Adipose tissue (tissue), 3 donors: ENCODE data around the gene TYW1. TPM values are rescaled to one million over a fixed set of nuclear protein-coding genes. Genes with fewer than 3 reads are reported as not detected.
"Not testable (repeated sequence)": the region's sequence is repeated elsewhere in the genome, so short reads cannot be mapped to it uniquely, and the experiment has no call there.

Experiments used
- H3K27ac ChIP-seq: one replicate; pipeline ENCODE4 v1.5.1; 2013; ENCODE audit warnings: low read depth, low read length
- WGBS, 3 donors: extraction: QIAGEN DNeasy Blood & Tissue Kit; methylation state at CpG; one replicate each; pipeline ENCODE4 v1.1.7; 2013; 5-methylcytosine and 5-hydroxymethylcytosine counted together
- polyA plus RNA-seq, 3 donors: library from polyadenylated mRNA; stranded (reverse); fragments of 200-250 nt; gene quantifications; one replicate each; pipeline ENCODE4 v1.2.3, GENCODE V29; 2013
- donor health status: healthy with polysubstance abuse.
- donor health status: Bipolar disorder and iron deficiency.
- donor health status: healthy.

Gene TYW1
- polyA plus RNA-seq, 3 donors, result 6.4 to 10.5 (median 9.6) TPM

- H3K27ac ChIP-seq, result not testable (repeated sequence)
- 49 to 78% (median 65%) methylated on average over 5 of the region's 5 CpGs for WGBS, 3 donors
Observed at GRCh38 chr7:67163285-67163684, 166.7 kb downstream of the TYW1 start.

- not testable (repeated sequence) for H3K27ac ChIP-seq
- 87 to 89% (median 87%) methylated on average over 3 of the region's 3 CpGs for WGBS, 3 donors
Observed at GRCh38 chr7:67171151-67171550, 174.5 kb downstream of the TYW1 start.

- H3K27ac ChIP-seq, result not testable (repeated sequence)
- 28 to 61% (median 43%) methylated on average over 6 of the region's 6 CpGs for WGBS, 3 donors
Observed at GRCh38 chr7:67176730-67177129, 180.1 kb downstream of the TYW1 start.

- 64 to 84% (median 82%) methylated on average over 4 to 5 of the region's 5 CpGs for WGBS, 3 donors
- not testable (repeated sequence) for H3K27ac ChIP-seq
Observed at GRCh38 chr7:67178915-67179688, 182.5 kb downstream of the TYW1 start.

GRCh38 chr7:67182956-67183750 lies 186.5 kb downstream of the TYW1 start:
- WGBS, 3 donors, result 88 to 95% (median 95%) methylated on average over 14 to 15 of the region's 17 CpGs
- H3K27ac ChIP-seq, result not testable (repeated sequence)

DNA sequence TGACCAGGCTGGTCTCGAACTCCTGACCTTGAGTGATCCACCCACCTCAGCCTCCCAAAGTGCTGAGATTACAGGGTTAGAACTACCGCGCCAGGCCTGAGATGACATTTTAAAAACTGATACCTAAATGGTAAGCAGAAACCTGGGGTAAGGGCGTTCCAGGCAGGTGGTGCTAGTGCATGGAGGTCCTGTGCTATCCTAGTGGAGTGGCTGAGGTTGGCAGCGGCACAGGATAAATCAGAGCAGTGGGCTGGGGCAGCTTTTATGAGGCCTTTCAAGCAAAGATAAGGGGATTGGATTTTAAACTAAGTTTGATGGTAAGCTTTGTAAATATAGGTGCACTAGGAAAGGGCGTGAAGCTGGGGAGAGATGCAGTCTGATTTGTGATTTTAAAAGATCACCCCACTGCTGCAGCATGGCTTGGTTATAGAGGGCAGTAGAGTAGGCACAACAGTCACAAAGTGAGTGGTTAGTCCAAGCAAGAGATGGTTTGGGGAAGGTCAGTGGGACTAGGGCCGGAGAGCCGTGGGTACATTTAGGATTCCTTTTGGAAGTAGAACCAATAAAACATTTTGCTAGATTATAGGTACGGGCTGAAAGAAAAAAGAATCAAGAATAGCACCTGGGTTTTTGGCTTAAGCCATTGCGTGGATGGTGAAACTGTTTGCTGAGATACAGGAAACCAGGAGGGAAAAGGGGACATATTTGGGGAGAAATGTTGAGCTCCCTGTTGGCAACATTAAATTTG lies 188.5 kb downstream of the TYW1 start:
- 86 to 96% (median 91%) methylated on average over 9 of the region's 10 CpGs for WGBS, 3 donors
- H3K27ac ChIP-seq, result not testable (repeated sequence)

DNA sequence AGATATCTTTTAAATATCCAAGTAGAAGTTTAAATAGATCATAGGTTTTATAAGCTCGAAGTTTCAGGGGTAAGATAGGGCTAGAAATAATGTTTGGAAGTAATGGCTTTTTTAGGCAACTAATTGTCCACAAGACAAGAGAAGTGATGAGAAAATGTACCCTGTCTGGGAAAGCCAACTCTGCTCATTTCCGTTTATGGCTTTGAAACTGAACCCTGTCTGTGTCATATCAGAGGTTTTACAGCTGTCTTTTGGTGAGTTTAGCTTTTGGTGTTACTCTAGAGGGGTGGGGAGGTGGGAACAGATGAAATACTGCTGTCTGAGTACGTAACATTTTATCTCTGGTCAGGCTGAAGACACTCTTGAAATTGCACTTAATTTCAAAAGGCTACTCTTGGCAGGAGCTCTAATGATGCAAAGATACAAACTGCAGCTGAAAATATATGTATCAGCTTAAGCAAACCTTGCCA lies 189.1 kb downstream of the TYW1 start:
- 44 to 79% (median 57%) methylated on average over 2 of the region's 3 CpGs for WGBS, 3 donors
- not testable (repeated sequence) for H3K27ac ChIP-seq

DNA sequence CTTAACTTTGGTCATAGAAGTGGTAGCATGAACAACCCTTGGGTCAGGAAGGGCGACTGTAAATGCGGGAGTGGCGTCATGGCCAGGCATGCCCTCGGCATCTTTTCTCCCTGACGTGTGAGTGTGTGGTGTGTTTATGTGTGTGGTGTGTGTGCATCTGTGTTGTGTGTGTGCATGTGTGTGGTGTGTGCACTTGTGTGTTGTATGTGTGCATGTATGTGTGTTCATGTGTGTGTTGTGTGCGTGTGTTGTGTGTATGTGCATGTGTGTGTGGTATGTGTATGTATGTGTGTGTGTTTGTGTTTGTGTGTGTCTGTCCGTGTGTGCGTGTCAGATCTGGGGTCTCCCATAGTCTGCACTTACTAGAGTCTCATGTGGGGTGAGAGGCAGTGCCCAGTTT lies 192.5 kb downstream of the TYW1 start:
- WGBS, 3 donors, result 90 to 97% (median 93%) methylated on average over 7 to 8 of the region's 8 CpGs

GRCh38 chr7:67189801-67190465 lies 193.3 kb downstream of the TYW1 start:
- not testable (repeated sequence) for H3K27ac ChIP-seq
- WGBS, 3 donors, result 44 to 78% (median 77%) methylated on average over 4 of the region's 4 CpGs

More for the DNA sequence above, 192.5 kb downstream of the TYW1 start:
- H3K27ac ChIP-seq, result not testable (repeated sequence)

GRCh38 chr7:67191002-67191720 lies 194.5 kb downstream of the TYW1 start:
- 95 to 99% (median 97%) methylated on average over 4 of the region's 5 CpGs for WGBS, 3 donors
- H3K27ac ChIP-seq, result not testable (repeated sequence)

GRCh38 chr7:67192123-67192702 lies 195.6 kb downstream of the TYW1 start:
- WGBS, 3 donors, result 83 to 87% (median 87%) methylated on average over 5 of the region's 5 CpGs
- H3K27ac ChIP-seq, result not testable (repeated sequence)

DNA sequence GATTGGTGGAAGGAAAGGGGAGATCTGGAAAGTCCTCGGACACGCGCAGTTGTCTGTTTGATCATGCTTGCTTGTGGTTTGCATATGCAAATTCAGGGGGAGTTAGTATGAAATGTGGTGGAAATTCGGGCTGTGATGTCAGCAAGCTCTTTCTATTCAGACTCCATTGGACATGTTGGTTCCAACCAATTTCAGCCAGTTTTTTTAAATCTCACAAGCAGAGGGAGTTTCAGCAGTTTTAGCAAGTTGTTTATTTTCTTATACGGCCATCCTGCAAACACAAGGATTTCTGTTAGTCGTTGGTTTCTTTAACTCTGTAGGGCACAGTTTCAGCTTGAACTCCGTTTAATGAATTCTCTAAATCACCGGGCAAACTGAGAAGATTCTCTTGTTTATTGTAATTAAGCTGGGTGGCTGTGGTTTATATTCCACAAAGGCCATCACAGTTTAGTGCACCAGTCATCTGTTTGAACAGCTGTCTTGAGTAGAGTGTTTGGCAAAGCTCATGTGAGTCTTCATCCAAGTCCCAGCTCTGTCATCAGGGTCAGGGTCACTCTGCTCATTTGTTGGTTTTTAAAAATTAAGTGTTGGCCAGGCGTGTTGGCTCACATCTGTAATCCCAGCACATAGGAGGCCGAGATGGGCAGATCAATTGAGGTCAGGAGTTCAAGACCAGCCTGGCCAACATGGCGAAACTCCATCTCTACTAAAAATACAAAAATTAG lies 196.4 kb downstream of the TYW1 start:
- 49 to 72% (median 64%) methylated on average over 11 of the region's 11 CpGs for WGBS, 3 donors
- not testable (repeated sequence) for H3K27ac ChIP-seq

DNA sequence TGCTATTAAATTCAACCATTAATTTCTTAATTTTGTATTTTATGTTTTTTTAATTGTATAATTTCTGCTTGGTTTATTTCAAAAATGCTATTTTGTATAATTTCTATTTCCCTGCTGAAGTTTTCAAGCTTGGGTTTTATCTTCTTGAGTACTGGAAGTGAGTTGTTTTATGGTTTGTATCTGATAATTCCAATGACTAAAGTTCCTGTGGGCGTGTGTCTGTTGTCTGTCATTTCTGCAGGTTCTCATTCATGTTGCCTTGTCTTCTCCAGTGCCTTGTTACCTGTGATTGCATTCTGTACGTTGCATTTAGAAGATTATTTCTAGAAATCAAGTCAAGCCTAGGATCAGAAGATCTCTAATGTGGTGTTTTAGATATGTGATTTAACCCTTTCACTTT lies 199.5 kb downstream of the TYW1 start:
- WGBS, 3 donors, result 94 to 98% (median 97%) methylated on average over 2 of the region's 2 CpGs
- H3K27ac ChIP-seq, result not testable (repeated sequence)

DNA sequence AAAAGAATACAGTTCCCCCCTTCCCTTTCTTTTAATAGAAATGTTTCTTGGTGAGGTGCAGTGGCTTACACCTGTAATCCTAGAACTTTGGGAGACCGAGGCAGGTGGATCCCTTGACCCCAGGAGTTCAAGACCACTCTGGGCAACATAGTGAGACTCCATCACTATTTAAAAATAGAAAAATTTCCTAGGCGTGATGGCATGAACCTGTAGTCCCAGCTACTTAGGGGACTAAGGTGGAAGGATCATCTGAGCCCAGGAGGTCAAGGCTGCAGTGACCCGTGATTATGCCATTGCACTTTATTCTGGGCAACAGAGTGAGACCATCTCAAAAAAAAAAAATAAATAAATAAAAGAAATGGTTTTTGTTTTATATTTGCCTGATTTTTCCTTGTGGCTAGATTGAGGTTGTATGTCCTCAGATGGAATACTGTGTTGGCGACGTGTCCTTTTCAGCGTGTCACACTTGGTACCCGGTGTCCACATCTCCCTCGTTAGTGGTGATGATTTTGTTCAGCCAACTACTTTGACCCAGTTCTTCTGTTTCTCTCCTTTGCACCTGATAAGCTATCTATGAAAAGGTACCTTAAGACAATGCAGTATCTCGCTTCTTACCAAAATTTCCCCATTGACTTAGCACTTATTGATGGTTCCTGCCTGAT lies 202.4 kb downstream of the TYW1 start:
- WGBS, 3 donors, result 92 to 99% (median 97%) methylated on average over 8 of the region's 9 CpGs
- H3K27ac ChIP-seq, result not testable (repeated sequence)

DNA sequence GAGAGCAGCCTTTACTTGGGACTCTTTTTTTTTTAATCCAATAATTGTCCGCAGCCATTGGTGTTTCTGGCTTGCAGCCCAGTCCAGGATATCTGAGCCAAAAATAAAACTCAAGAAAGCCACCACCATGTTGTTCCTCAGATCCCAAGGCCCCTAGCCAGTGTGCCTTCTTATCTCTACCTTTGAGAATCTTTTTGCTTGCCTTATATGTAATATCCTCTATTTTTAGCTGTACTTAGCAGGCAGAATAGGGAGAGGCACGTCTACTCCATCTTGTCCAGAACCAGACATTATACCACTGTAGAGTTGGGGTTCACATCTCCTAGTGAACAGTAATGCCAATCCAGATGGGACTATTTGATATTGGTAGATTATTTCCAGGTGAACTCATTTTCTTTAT lies 209.1 kb downstream of the TYW1 start:
- H3K27ac ChIP-seq, result not testable (repeated sequence)
- 64 to 80% (median 77%) methylated on average over 2 of the region's 2 CpGs for WGBS, 3 donors

DNA sequence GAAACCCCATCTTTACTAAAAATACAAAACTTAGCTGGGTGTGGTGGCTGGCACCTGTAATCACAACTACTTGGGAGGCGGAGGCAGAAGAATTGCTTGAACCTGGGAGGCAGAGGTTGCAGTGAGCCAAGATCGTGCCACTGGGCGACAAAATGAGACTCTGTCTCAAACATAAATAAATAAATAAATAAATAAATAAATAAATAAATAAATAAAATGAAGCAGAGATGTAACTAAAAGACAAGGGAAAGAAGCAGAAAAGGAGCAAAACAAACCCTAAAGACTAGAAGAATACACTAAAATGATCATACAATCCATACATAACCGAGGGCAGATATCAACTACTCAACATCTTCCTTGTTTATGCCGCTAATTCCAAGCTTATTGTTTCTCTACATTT lies 209.8 kb downstream of the TYW1 start:
- 89 to 99% (median 99%) methylated on average over 5 of the region's 5 CpGs for WGBS, 3 donors
- no peak overlapping the region for H3K27ac ChIP-seq
